Measurements from ENCODE around the gene ATP2C2.
"Not testable (repeated sequence)": the region's sequence is repeated elsewhere in the genome, so short reads cannot be mapped to it uniquely, and the experiment has no call there.

ATP2C2 gene

GRCh38 chr16:84368308-84368996 lies at the start of gene ATP2C2:
Gene ATP2C2, plus strand, starts transcription at chr16:84368538. Its CDS starts 78 bp downstream, at chr16:84368616.
- no peak for DNase-seq (ENCODE audit: low read depth in 2 of 2, low spot score in 1 of 2)

- DNase-seq (ENCODE audit: low read depth in 2 of 2, low spot score in 1 of 2), result no peak
These were observed 49.1 kb upstream of the ATP2C2 start for GRCh38 chr16:84319146-84319760.

GRCh38 chr16:84320511-84320910 lies 47.8 kb upstream of the ATP2C2 start:
- no peak for DNase-seq (ENCODE audit: low read depth in 2 of 2, low spot score in 1 of 2)

GRCh38 chr16:84321932-84322331 lies 46.4 kb upstream of the ATP2C2 start:
- no peak for DNase-seq (ENCODE audit: low read depth in 2 of 2, low spot score in 1 of 2)

GRCh38 chr16:84322749-84323148 lies 45.6 kb upstream of the ATP2C2 start:
- no peak for DNase-seq (ENCODE audit: low read depth in 2 of 2, low spot score in 1 of 2)

GRCh38 chr16:84323606-84324005 lies 44.7 kb upstream of the ATP2C2 start:
- DNase-seq (ENCODE audit: low read depth in 2 of 2, low spot score in 1 of 2), result no peak

- DNase-seq (ENCODE audit: low read depth in 2 of 2, low spot score in 1 of 2), result no peak
These were observed 43.7 kb upstream of the ATP2C2 start for GRCh38 chr16:84324434-84325262.

- DNase-seq (ENCODE audit: low read depth in 2 of 2, low spot score in 1 of 2), result no peak
These were observed 41.8 kb upstream of the ATP2C2 start for GRCh38 chr16:84326545-84326944.

GRCh38 chr16:84327926-84328505 lies 40.3 kb upstream of the ATP2C2 start:
- no peak for DNase-seq (ENCODE audit: low read depth in 2 of 2, low spot score in 1 of 2)

GRCh38 chr16:84329016-84329415 lies 39.3 kb upstream of the ATP2C2 start:
- no peak for DNase-seq (ENCODE audit: low read depth in 2 of 2, low spot score in 1 of 2)

GRCh38 chr16:84329843-84330684 lies 38.3 kb upstream of the ATP2C2 start:
- DNase-seq (ENCODE audit: low read depth in 2 of 2, low spot score in 1 of 2), result no peak

GRCh38 chr16:84330685-84331050 lies 37.7 kb upstream of the ATP2C2 start:
- DNase-seq (ENCODE audit: low read depth in 2 of 2, low spot score in 1 of 2), result no peak

- DNase-seq (ENCODE audit: low read depth in 2 of 2, low spot score in 1 of 2), result no peak
These were observed 36.1 kb upstream of the ATP2C2 start for GRCh38 chr16:84331998-84332780.

- DNase-seq (ENCODE audit: low read depth in 2 of 2, low spot score in 1 of 2), result no peak
These were observed 35.2 kb upstream of the ATP2C2 start for GRCh38 chr16:84332975-84333684.

GRCh38 chr16:84334058-84334457 lies 34.3 kb upstream of the ATP2C2 start:
- DNase-seq (ENCODE audit: low read depth in 2 of 2, low spot score in 1 of 2), result no peak

- DNase-seq (ENCODE audit: low read depth in 2 of 2, low spot score in 1 of 2), result no peak
These were observed 33.9 kb upstream of the ATP2C2 start for GRCh38 chr16:84334482-84334881.

GRCh38 chr16:84337236-84337635 lies 31.1 kb upstream of the ATP2C2 start:
- DNase-seq (ENCODE audit: low read depth in 2 of 2, low spot score in 1 of 2), result not testable (repeated sequence)

- no peak for DNase-seq (ENCODE audit: low read depth in 2 of 2, low spot score in 1 of 2)
These were observed 29.0 kb upstream of the ATP2C2 start for GRCh38 chr16:84339311-84339710.

- DNase-seq (ENCODE audit: low read depth in 2 of 2, low spot score in 1 of 2), result no peak
These were observed 28.6 kb upstream of the ATP2C2 start for GRCh38 chr16:84339766-84340165.

All from stimulated activated CD8-positive, alpha-beta memory T cell treated with anti-CD3 and anti-CD28 coated beads, Interleukin-4, amount 100 ng/mL, for 1 hour (primary cell).